Trophoblast cell (in vitro differentiated cells and primary cell): ENCODE results near the gene CTDSP2.

ENCODE experiments used
- DNase-seq, 2 donors: peaks; one replicate each; pipeline ENCODE4 v3.0.0-alpha.2; 2016
- H2AFZ ChIP-seq: 2 replicates; pipeline ENCODE4 v1.6.1; 2013; ENCODE audit warnings: low read length, moderate library complexity, mild to moderate bottlenecking; ENCODE audit not compliant: insufficient read depth, poor library complexity
- H2AK5ac ChIP-seq: 2 replicates; pipeline ENCODE4 v1.6.1; 2013; ENCODE audit warnings: mild to moderate bottlenecking, low read length
- H2BK120ac ChIP-seq: 2 replicates; pipeline ENCODE4 v1.6.1; 2013; ENCODE audit warnings: low read length, mild to moderate bottlenecking, moderate library complexity; ENCODE audit not compliant: insufficient read depth, poor library complexity
- H2BK12ac ChIP-seq: 2 replicates; pipeline ENCODE4 v1.6.1; 2013; ENCODE audit warnings: mild to moderate bottlenecking, low read length, moderate library complexity
- H2BK5ac ChIP-seq: 2 replicates; pipeline ENCODE4 v1.6.1; 2013; ENCODE audit warnings: low read length, low read depth, moderate library complexity, mild to moderate bottlenecking; ENCODE audit not compliant: poor library complexity
- H3K14ac ChIP-seq: 2 replicates; pipeline ENCODE4 v1.6.1; 2013; ENCODE audit warnings: mild to moderate bottlenecking, low read length
- H3K18ac ChIP-seq: 2 replicates; pipeline ENCODE4 v1.6.1; 2013; ENCODE audit warnings: mild to moderate bottlenecking, low read length
- H3K23ac ChIP-seq: 2 replicates; pipeline ENCODE4 v1.6.1; 2013; ENCODE audit warnings: low read length
- H3K27ac ChIP-seq: 2 replicates; pipeline ENCODE4 v1.5.1; 2013; ENCODE audit warnings: low read depth, mild to moderate bottlenecking, inconsistent platforms, low read length, moderate library complexity
- H3K27me3 ChIP-seq: 2 replicates; pipeline ENCODE4 v1.6.1; 2013; ENCODE audit warnings: inconsistent platforms, mild to moderate bottlenecking, low read length, moderate library complexity; ENCODE audit not compliant: insufficient read depth
- H3K36me3 ChIP-seq, 2 experiments: 1 replicate in 1 of 2; 2 replicates in 1 of 2; pipeline ENCODE4 v1.6.1; 2013; ENCODE audit warnings: low read length in 2 of 2, mild to moderate bottlenecking in 2 of 2, moderate library complexity in 1 of 2; ENCODE audit not compliant: insufficient read depth in 2 of 2, control insufficient read depth in 1 of 2
- H3K4ac ChIP-seq: 2 replicates; pipeline ENCODE4 v1.6.1; 2013; ENCODE audit warnings: low read depth, mild to moderate bottlenecking, low read length, moderate library complexity
- H3K4me1 ChIP-seq, 2 experiments: 1 replicate in 1 of 2; 2 replicates in 1 of 2; pipeline ENCODE4 v1.6.1; 2013; ENCODE audit warnings: low read length in 2 of 2, mild to moderate bottlenecking in 2 of 2, moderate library complexity in 1 of 2; ENCODE audit not compliant: insufficient read depth in 2 of 2, control insufficient read depth in 1 of 2
- H3K4me2 ChIP-seq: 2 replicates; pipeline ENCODE4 v1.6.1; 2013; ENCODE audit warnings: inconsistent platforms, mild to moderate bottlenecking, low read length, moderate library complexity
- H3K4me3 ChIP-seq: 2 replicates; pipeline ENCODE4 v1.5.1; 2013; ENCODE audit warnings: mild to moderate bottlenecking, low read depth, low read length, inconsistent platforms
- H3K79me1 ChIP-seq: one replicate; pipeline ENCODE4 v1.6.1; 2013; ENCODE audit warnings: low read length
- H3K79me2 ChIP-seq: 2 replicates; pipeline ENCODE4 v1.6.1; 2013; ENCODE audit warnings: low read length, mild to moderate bottlenecking; ENCODE audit not compliant: control insufficient read depth, insufficient read depth, poor library complexity
- H3K9ac ChIP-seq: 2 replicates; pipeline ENCODE4 v1.6.1; 2013; ENCODE audit warnings: mild to moderate bottlenecking, low read length
- H3K9me3 ChIP-seq: 2 replicates; pipeline ENCODE4 v1.6.1; 2013; ENCODE audit warnings: low read depth, mild to moderate bottlenecking, control low read depth, inconsistent platforms, low read length; ENCODE audit not compliant: insufficient read depth
- H4K12ac ChIP-seq: 2 replicates; pipeline ENCODE4 v1.6.1; 2013; ENCODE audit warnings: low read depth, mild to moderate bottlenecking, low read length, moderate library complexity
- H4K8ac ChIP-seq: 2 replicates; pipeline ENCODE4 v1.6.1; 2013; ENCODE audit warnings: low read depth, mild to moderate bottlenecking, low read length, moderate library complexity
- H4K91ac ChIP-seq: one replicate; pipeline ENCODE4 v1.6.1; 2013; ENCODE audit warnings: low read depth, mild to moderate bottlenecking, low read length, moderate library complexity
- WGBS: extraction: QIAGEN DNeasy Blood & Tissue Kit; methylation state at CpG from one replicate; pipeline ENCODE4 v1.1.7; 2013; ENCODE audit warnings: missing lambda C conversion rate; ENCODE audit not compliant: insufficient read length, insufficient coverage; ENCODE audit errors: extremely low coverage; 5-methylcytosine and 5-hydroxymethylcytosine counted together

CTDSP2 gene

GRCh38 chr12:57808351-57808750, 38.2 kb downstream of the CTDSP2 start:
- H4K8ac ChIP-seq = no peak overlapping the region
- H2AK5ac ChIP-seq = no peak overlapping the region
- H3K4me1 ChIP-seq = no peaks in the 10 kb centered on the region
- DNase-seq = no peak
- no peaks in the 10 kb centered on the region for H3K79me1 ChIP-seq
- H3K18ac ChIP-seq = no peak overlapping the region
- H3K23ac ChIP-seq = no peak overlapping the region
- WGBS = no CpG with 5 or more reads among the region's 5 CpGs
- H3K79me2 ChIP-seq = no peaks in the 10 kb centered on the region
- no peak overlapping the region for H3K4me2 ChIP-seq
- H4K12ac ChIP-seq = no peak overlapping the region
- H3K14ac ChIP-seq = no peak overlapping the region
- no peak overlapping the region for H2BK12ac ChIP-seq
- H3K27me3 ChIP-seq = no peaks in the 10 kb centered on the region
- H2AFZ ChIP-seq = no peak overlapping the region
- no peak overlapping the region for H3K4ac ChIP-seq
- H2BK5ac ChIP-seq = no peak overlapping the region
- H3K9ac ChIP-seq = no peak overlapping the region
- H4K91ac ChIP-seq = no peak overlapping the region
- peaks cover 0 to 13% of the 10 kb centered on the region in 2 experiments for H3K36me3 ChIP-seq
- H3K9me3 ChIP-seq = no peaks in the 10 kb centered on the region
- H2BK120ac ChIP-seq = no peak overlapping the region
- no peak overlapping the region for H3K27ac ChIP-seq
- no peak overlapping the region for H3K4me3 ChIP-seq

- no peak overlapping the region for H3K14ac ChIP-seq
- peaks cover 0 to 16% of the 10 kb centered on the region in 2 experiments for H3K36me3 ChIP-seq
- H2AK5ac ChIP-seq = no peak overlapping the region
- H3K4ac ChIP-seq = no peak overlapping the region
- H3K4me3 ChIP-seq = no peak overlapping the region
- H2AFZ ChIP-seq = no peak overlapping the region
- no peak overlapping the region for H2BK120ac ChIP-seq
- no peak overlapping the region for H4K8ac ChIP-seq
- H4K12ac ChIP-seq = no peak overlapping the region
- no peak overlapping the region for H3K9ac ChIP-seq
- no peak overlapping the region for H4K91ac ChIP-seq
- WGBS = no CpG with 5 or more reads among the region's 9 CpGs
- H3K9me3 ChIP-seq = no peaks in the 10 kb centered on the region
- no peak overlapping the region for H3K23ac ChIP-seq
- H3K27me3 ChIP-seq = no peaks in the 10 kb centered on the region
- no peak overlapping the region for H3K4me2 ChIP-seq
- H3K18ac ChIP-seq = no peak overlapping the region
- no peak overlapping the region for H2BK12ac ChIP-seq
- no peaks in the 10 kb centered on the region for H3K4me1 ChIP-seq
- H3K79me2 ChIP-seq = no peaks in the 10 kb centered on the region
- H3K79me1 ChIP-seq = no peaks in the 10 kb centered on the region
- H2BK5ac ChIP-seq = no peak overlapping the region
- H3K27ac ChIP-seq = no peak overlapping the region
- no peak for DNase-seq
Observed at GRCh38 chr12:57807285-57807684, 39.2 kb downstream of the CTDSP2 start.

GRCh38 chr12:57806677-57807076, 39.9 kb downstream of the CTDSP2 start:
- Histone ChIP-seq H3K79me1 (no peaks in the 10 kb centered on the region), H4K12ac (no peak overlapping the region), H3K4me1 (no peaks in the 10 kb centered on the region), H2AFZ (no peak overlapping the region), H2BK120ac (no peak overlapping the region), H4K91ac (no peak overlapping the region), H3K4ac (no peak overlapping the region), H3K14ac (no peak overlapping the region), H3K23ac (no peak overlapping the region), H3K4me3 (no peak overlapping the region), H3K9me3 (no peaks in the 10 kb centered on the region), H3K27ac (no peak overlapping the region), H3K79me2 (no peaks in the 10 kb centered on the region), H4K8ac (no peak overlapping the region), H3K36me3 (peaks cover 0 to 16% of the 10 kb centered on the region in 2 experiments), H2BK12ac (no peak overlapping the region), H3K27me3 (no peaks in the 10 kb centered on the region), H3K4me2 (no peak overlapping the region), H2AK5ac (no peak overlapping the region), H3K18ac (no peak overlapping the region), H3K9ac (no peak overlapping the region), H2BK5ac (no peak overlapping the region)
- WGBS = no CpG with 5 or more reads among the region's 3 CpGs
- no peak for DNase-seq

GRCh38 chr12:57803319-57803893, 43.1 kb downstream of the CTDSP2 start:
- H3K9ac ChIP-seq = no peak overlapping the region
- no peak overlapping the region for H4K91ac ChIP-seq
- H3K4me1 ChIP-seq = no peaks in the 10 kb centered on the region
- H2BK12ac ChIP-seq = no peak overlapping the region
- no peaks in the 10 kb centered on the region for H3K79me1 ChIP-seq
- H3K36me3 ChIP-seq = peaks cover 0 to 15% of the 10 kb centered on the region in 2 experiments
- no peak overlapping the region for H3K4ac ChIP-seq
- H4K8ac ChIP-seq = no peak overlapping the region
- no peak overlapping the region for H3K4me2 ChIP-seq
- no peaks in the 10 kb centered on the region for H3K9me3 ChIP-seq
- no peak overlapping the region for H3K14ac ChIP-seq
- H4K12ac ChIP-seq = no peak overlapping the region
- H3K4me3 ChIP-seq = no peak overlapping the region
- H2AK5ac ChIP-seq = no peak overlapping the region
- no CpG with 5 or more reads among the region's 9 CpGs for WGBS
- H3K79me2 ChIP-seq = no peaks in the 10 kb centered on the region
- no peak overlapping the region for H3K23ac ChIP-seq
- H3K27me3 ChIP-seq = no peaks in the 10 kb centered on the region
- no peak overlapping the region for H3K27ac ChIP-seq
- H2BK5ac ChIP-seq = no peak overlapping the region
- H2AFZ ChIP-seq = no peak overlapping the region
- peak in 1 of 2 donors; percentile 50 for DNase-seq
- H2BK120ac ChIP-seq = no peak overlapping the region
- no peak overlapping the region for H3K18ac ChIP-seq
